C1 segment of cervical spinal cord (tissue), 14 donors: Measurements from ENCODE around the gene TEK.
"Not testable (repeated sequence)": the region's sequence is repeated elsewhere in the genome, so short reads cannot be mapped to it uniquely, and the experiment has no call there.

ENCODE experiments used
- DNase-seq, 14 donors: peaks; one replicate each; lab custom pipeline; 2025; lab: John Stamatoyannopoulos, UW

Gene TEK

GRCh38 chr9:27227192-27227591 is 118.2 kb downstream of the TEK start:
- no peak for DNase-seq

DNA sequence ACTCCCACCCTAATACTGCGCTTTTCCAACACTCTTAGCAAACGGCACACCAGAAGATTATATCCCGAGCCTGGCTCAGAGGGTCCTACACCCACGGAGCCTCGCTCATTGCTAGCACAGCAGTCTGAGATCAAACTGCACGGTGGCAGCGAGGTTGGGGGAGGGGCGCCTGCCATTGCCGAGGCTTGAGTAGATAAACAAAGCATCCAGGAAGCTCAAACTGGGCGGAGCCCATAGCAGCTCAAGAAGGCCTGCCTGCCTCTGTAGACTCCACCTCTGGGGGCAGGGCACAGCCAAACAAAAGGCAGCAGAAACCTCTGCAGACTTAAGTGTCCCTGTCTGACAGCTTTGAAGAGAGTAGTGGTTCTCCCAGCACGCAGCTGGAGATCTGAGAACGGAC is 130.6 kb downstream of the TEK start:
- not testable (repeated sequence) for DNase-seq

- DNase-seq: peak in 1 of 14 donors; percentile 3
These were observed 138.7 kb downstream of the TEK start for GRCh38 chr9:27247756-27248155.

GRCh38 chr9:27248702-27249101 is 139.7 kb downstream of the TEK start:
- no peak for DNase-seq

- DNase-seq: no peak
These were observed 149.6 kb downstream of the TEK start for GRCh38 chr9:27258662-27259061.

DNA sequence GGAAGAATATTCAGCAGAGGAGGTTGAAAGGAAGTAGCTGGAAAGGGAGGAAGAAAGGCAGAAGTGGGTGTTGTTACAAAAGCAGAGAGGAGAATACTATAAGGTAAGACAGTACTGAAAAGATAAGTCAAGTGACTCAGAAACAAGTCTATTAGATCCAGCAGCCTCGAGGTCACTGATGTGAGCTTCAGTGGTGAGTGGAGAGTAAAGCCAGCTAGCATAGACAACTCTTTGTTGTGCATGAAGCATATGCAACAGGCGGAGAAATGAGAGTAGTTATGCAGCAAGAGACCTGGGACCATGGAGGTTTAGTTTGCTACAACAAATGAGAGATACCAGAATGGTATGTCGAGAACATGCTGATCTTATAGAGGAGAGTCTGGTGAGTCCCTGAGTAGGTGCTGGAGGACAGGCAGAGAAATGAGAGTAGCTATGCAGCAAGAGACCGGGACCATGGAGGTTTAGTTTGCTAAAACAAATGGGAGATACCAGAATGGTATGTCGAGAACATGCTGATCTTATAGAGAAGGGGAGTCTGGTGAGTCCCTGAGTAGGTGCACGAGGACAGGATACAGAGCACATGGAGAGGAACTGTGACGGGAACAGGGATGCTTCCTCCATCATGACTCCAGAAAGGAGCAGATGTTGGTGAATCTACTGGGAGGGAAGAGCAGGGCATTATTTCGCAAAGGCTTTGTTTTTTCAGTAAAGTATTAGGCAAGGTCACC is 151.9 kb downstream of the TEK start:
- DNase-seq: no peak

- no peak for DNase-seq
These were observed 152.6 kb downstream of the TEK start for GRCh38 chr9:27261517-27262211.

GRCh38 chr9:27272103-27272502 is 163.1 kb downstream of the TEK start:
- DNase-seq: no peak

GRCh38 chr9:27273186-27273585 is 164.2 kb downstream of the TEK start:
- no peak for DNase-seq

GRCh38 chr9:27276193-27277030 is 167.4 kb downstream of the TEK start:
- DNase-seq: peak in 3 of 14 donors; percentile 11 to 28 (median 19)

DNA sequence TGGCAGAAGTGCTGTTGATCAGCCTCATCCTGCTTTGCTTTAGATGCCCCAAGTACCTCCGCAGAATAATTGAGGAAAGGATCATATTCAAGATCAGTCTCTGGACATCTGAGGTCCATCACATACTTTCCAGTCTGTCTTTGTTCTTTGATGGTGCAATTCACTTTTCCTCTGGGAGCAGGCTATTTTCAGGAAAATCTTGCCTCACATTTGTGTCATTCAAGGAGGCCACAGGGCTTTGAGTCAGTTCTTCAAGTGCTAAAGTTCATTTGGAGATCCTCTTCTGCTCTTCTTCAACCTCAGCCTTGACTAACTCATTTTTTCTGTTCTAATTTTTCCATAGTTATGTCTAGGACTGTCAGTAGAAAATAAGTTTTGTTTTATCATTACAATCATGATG is 169.3 kb downstream of the TEK start:
- no peak for DNase-seq

DNA sequence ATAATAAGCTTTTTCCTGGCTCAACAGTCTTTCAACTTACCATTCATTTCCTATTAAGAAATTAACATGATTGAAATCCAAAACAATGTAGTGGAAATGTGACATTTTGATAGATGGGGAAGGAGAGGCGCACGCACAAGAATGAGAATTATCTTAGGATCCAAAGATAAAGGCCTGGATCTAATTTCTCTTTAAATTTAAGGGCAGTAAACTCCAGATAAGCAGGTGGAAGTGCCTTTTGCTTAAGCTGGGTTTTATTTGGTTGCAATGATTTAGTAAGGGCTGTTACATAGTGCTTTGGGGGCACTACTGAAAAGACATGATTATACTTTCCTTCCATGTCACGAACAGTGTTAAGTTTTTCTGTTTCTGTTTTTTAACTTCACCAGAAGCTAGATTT is 170.6 kb downstream of the TEK start:
- DNase-seq: no peak
